ENCODE measurements around the gene HOXC5.

HOXC5 gene

DNA sequence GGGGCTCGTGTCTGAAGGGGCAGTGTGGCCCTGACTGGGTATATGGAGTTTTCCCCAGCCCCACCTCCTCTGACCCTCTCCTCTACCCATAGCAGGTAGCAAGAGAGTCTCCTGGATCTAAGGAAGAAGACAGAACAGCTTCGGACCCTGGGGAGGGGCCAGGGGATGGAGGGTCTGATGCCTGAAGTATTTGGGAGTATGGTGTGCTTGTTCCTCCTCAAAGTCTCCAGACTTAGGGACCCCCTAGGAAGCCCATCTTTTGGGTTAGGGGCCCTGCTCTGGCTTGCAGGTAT is 24.6 kb upstream of the HOXC5 start:
- no peak for DNase-seq

DNA sequence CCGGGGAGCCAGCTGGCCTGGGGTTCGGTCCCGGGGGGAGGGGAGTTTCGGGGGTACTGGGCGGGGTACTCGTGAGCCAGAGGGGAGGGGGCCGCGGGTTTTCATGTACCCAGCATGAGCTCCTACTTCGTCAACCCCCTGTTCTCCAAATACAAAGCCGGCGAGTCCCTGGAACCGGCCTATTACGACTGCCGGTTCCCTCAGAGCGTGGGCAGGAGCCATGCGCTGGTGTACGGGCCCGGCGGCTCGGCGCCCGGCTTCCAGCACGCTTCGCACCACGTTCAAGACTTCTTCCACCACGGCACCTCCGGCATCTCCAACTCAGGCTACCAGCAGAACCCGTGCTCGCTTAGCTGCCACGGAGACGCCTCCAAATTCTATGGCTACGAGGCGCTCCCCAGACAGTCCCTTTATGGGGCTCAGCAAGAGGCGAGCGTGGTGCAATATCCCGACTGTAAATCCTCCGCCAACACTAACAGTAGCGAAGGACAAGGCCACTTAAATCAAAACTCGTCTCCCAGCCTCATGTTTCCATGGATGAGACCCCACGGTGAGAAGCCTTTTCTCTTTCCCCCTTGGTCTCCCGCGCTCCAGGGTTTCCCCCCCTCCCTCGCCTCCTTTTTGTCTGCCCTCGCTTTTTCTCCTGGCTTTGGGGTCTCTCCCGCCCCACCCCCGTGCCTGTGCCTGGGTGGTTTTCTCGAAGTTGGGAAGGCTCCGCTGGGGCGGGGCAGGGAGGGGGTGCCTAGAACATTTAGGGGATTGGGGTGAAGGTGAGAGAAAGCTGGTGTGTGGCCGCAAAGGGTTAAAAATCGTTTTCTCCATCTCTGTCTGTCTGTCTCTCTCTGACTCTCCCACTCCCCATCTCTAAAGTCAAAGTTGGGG is 23.4 kb upstream of the HOXC5 start:
- no peak for DNase-seq

DNA sequence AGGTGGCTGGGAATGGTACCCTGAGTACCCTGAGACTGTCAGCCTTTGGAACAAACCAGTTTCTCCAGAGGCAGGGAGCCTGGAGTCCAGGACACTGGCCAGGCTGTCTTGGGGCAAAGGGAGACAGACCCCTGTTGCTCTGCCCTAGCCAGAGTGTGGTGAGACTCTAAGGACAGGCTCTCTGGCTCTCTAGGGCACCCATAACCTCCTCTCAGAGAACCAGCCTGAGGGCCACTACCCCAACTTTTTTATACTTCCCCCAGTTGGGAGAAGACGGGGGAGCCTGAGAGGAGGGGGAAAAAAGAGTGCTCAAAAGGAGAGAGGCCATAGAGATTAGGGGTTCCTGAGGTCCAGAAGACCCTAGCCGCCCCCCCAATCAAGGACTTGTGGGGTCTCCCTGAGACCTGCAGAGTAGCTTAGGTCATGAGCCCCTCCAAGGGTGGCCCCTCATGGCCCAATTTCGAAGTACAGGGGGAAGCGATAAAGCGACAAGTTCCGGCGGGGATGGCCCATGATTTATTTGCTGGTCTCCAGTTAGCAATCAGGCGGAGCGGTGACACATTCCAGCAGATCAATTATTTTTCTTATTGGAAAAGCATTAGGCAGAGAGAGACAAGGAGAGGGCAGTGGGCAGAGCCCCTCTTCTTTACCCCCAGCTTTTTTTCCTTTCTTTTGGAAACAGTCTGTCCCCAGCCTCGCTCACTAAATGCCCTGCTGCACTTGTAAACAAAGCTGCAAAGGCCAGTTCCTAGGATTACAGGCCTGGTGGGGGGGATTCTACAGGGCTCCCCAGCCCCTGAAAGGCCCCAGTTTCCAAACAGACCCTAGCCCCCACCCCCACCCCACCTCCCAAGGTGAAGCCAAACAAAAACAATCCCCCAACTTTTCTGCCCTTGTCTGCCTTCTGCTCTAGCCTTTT is 22.5 kb upstream of the HOXC5 start:
- no peak for DNase-seq

DNA sequence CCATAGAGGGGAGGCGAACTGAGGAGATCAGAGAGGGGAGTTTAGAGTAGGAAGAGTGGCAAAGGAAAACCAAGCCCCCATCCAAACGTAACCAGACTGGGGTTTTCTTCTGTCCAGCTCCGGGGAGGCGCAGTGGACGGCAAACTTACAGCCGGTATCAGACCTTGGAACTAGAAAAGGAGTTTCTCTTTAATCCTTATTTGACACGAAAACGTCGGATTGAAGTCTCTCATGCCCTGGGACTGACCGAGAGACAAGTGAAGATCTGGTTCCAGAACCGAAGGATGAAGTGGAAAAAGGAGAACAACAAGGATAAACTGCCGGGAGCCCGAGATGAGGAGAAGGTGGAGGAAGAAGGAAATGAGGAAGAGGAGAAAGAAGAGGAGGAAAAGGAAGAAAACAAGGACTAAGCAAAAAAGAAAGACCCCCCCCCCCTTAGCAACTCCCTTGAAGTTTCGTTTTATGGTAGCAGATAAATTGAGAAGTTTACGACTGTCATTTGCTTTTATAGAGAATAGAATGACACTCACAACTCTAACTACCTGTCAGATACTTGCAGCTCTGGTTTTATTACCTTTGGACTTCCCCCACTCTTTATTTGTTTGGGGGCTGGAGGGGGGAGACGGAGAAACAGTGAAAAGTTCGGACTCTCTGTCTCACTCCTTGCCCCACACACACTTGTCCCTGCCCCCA is 21.7 kb upstream of the HOXC5 start:
- DNase-seq = no peak

DNA sequence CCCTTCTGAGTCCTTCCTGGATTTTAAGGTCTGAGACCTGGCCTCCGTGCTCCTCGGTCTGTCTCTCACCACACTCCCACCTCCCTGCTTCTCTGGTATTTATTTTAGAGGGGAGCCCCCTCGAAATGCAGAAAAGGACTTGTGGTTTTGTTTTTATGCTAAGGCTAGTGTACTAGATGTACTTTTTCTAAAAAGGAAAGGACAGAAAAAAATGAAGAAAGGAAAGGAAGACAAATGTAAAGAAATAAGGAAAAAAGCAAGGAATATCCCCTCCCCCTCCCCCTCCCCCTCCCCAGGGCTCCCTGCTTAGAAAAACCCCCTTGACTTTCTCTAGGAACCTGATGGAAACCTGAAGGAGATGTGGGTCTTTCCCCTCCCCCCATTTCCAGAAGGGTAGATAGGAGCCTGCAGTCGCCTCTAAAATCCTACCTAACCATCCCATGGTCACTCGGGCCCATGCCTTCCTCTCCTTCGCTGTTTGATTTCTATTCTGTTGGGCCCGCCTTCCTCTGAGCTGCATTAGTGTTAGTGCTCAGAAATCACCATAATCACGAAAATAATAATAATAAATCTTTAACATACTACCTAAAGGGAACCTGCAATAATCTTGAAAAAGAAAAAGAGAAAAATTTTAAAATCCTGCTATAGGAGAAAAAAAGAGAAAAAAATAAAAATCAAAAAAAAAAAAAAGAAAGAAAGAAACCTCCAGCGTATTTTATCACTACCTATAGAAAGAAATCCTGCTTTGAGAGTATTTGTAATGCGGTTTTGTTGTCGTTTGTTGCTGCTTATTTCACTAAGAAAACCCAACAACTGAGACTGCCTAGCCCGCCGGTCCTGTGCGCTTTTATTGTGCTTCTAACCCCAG is 21.0 kb upstream of the HOXC5 start:
- DNase-seq = no peak

DNA sequence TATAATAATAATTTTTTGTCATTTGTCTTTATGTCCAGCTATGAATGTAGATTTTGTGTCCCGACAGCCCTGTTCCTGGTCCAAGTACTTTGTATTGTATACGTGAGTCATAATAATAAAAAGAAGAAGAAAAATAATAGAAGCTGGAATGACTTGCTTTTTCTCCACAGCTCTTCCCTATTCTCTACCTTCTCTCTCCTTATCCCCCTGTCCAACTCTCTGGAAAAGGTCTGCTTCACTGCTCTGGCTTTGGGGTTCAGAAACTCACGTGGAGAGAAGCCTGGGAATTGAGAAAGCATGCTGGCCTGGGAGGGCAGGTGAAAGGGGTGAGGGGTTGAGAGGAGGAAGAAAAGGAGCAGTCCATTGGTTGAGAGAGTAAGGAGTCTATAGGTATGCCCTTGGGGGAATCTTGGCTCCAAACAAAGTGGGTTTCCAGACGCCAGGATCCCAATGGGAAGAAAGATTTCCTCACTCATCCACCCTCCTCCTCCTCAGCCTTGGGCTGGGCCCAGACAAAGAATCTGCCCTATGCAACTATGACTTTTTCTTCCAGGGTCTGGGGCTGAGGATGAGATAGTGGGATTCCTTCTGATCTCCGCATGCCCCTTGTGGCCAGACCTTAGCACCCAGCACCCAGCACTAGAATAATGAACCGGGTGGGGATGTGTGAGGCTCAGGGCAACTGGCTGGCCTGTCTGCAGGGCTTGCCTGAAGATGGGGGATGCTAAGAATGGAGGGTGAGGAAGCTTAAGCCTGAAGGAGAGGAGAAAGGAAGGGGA is 20.0 kb upstream of the HOXC5 start:
- DNase-seq = no peak

DNA sequence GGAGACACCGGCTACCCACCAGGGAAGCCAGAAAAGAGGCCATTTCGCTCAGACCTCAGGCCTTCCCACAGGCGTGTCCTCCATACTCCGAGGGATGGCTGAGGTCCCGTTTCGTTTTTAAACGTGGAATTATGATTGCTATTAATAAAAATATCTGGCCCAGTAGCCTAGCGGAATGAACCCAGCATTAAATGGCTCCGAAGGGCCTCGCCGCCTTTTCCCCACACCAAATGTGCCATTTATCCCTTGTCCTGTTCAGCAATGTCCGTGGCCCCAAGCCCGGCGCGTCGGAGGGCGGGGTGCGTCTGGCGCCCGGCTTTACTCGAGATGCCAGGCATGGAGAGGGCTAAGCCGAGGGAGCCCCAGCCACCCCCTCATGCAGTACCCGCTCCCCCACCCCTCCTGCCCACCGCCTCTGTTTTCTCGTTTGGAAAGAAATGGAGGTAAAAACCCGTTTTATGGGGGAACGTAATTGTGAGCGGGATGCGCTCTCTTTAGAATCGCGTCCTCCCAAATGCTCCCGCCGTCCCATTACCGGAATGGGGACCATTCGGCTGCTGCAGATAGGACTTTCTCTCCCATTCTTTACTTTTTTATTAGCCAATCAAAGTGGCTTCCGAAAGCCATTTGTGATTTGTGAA is 18.4 kb upstream of the HOXC5 start:
- DNase-seq = no peak

DNA sequence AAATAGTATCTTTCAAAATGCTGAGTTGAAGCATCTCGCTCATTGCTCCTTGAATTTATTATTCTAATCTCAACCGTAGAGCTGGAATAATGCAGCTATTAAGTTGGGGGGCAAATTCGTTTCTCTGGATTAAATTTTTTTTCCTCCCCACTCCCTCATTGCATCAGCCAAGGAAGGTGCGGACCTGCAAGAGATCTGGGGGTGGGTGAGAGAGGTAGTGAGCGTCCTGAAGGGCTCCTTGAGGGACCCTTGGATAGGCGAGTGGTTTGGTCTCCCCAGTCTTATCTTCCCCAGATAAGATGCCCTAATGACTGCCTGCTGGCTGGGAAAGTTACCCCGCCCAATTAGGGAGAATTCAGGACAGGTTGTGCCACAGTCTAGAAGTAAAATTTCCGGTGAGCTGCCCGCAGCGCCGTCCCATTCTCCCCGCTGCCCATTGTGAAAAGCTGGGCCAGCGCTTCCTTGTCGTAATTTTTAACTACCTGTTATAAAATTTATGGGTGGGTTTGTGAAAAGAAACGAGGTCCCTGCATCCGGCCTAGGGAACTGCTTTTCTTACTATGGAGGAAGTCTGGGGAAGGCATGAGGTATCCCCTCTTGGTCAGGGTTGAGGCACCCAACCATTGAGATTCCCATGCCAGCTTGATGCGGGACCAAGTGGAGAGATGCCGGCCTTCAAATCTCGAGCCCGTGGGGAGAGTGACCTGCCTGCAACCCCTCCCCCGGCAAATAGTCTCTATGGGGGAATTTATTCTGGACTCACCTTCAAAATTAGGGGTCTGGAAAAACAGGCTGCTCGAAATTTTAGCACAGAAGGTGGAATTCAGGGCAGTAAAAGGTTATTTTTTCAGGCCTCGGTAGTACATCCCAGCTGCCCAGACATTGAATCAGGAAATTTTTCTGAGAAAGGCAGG is 17.6 kb upstream of the HOXC5 start:
- DNase-seq = no peak

DNA sequence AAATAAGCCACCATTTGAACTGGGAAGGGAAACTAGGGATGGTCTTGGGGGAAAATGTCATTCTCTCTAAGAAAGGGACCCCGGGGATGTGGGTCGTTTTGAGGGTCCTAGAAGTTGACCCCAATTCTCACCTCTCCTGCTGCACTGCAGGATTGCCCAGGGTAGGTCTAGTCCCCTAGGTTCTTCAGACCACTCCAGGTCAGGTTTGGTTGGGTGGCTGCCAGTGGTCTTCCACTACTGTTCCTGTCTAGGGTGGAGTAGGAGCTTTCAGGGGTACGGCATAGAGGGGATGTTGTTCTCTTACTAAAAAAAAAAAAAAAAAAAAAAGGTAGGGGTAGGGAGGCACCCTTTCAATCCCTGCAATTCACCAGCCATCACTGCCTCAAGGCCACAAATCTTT is 16.8 kb upstream of the HOXC5 start:
- DNase-seq = no peak

DNA sequence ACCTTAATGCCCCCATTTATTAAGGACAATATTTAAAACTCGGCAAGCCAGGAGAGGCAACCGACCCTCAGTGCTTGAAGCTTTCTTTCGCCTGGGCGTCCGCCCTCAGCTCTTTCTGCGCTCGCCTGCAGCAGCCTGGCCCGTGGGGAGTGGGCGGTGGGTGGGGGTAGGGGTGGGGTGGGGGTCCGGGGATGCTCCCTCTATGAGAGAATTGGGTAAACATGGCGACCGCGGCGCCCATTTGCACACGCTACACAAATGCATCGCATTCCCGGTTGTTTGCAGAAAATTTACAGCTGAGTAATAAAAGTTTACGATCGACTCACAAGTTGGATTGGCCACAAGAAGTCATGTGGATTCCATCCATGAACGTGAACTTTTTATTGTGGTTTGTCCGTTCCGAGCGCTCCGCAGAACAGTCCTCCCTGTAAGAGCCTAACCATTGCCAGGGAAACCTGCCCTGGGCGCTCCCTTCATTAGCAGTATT is 16.3 kb upstream of the HOXC5 start:
- no peak for DNase-seq

DNA sequence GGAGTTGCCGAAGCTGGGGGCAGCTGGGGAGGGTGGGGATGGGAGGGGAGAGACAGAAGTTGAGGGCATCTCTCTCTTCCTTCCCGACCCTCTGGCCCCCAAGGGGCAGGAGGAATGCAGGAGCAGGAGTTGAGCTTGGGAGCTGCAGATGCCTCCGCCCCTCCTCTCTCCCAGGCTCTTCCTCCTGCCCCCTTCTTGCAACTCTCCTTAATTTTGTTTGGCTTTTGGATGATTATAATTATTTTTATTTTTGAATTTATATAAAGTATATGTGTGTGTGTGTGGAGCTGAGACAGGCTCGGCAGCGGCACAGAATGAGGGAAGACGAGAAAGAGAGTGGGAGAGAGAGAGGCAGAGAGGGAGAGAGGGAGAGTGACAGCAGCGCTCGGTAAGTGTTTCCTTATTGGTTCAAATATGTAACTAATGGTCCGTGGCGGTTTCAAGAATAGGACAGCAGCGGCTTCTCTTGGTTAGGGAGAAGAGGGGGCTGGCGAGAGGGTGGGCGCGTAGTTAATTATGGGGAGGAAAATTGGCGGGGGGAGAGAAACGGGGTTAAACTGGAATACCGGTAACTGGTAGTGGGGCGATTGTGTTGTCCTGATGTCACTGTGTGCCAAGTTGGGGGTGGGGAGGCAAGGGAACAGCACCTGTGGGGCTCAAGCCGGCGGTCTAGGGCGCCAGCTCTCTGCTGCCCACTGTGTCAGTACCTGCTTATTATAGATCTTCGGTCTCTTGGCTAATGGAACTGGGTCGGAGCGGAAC is 15.6 kb upstream of the HOXC5 start:
- DNase-seq = no peak

DNA sequence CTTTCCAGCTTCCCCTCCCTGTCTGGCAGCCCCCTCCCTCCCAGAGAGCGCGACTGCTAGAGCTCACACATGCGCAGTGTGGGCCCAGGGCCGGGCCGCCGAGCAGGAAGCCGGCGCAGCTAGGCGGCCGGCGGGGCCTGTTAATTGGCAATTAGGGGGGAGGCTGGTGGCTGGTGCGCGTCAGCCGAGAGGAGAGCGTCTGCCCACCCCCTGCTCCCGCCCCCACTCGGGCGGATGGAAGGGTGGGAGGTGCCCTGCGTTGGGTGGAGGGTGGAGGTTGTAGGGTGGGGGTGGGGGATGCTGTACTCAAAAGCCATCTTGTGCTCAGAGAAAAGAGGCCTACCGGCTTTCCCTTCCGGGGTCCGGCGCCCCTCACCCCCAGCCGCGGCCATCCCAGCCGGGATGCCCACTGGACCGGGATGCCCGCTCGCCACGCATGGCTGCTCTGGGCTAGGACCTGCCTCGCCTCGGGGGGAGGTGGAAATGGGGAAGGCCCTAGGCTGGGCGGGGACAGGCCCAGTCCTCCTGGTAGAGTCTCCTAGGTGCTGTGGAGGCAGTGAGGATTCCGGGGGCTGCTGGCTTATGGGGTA is 14.9 kb upstream of the HOXC5 start:
- no peak for DNase-seq

DNA sequence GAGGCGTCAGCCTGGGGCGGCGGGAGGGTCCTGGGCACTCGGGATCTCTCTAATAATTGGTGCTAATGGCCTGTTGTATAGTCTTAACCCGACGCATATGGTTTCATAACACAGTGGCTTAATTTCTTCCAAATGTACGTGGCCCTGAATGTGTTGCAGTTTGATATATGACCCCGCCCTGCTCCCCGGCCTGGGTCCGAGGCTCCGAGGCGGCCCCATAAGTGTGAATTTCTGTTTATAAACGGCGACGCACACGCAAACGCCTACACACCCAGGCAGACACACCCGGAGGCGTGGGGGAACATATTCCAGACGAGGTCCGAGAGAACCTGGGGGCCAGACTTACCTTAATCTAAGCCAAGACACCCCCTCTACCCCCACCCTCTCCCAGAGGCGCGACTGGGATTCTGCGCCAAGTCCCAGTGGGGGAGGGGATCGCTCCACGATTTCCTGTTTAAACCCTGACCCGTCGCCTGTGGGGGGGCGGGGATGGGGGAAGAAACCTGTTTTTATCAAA is 14.3 kb upstream of the HOXC5 start:
- no peak for DNase-seq

DNA sequence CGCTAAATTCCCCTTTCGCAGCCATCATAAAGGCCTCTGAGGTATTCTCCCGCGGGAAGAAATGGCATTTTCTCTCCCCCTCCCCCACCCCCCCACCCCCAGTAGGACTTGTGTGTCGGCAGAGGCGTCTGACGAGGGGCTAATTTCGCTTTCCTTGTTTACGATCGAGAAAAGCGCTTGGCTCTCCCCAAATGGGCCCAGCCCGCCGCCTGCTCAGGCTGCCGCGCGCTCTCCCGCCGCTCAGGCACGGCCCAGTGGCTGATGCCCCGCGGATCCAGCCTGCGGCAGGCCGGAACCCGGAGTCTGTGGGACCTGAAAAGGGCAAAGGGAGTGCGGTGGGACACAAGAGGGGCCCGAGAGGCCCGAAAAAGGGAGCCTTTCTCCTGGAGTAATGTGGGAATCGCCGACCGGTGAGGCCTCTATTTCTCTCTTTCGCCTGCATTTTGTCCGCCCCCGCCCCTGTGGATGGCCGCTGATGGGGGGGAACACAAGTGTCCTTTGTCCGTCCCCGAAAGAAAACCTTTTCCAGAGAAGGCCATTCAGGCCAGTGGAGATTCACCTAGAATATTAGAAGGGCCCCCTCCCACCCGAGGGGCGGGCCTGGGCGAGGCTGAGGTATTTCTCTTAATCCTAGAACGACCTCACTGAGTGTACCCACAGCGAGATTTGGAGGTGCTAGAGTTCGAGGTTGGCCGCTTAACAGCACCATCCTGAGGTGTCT is 13.6 kb upstream of the HOXC5 start:
- no peak for DNase-seq

DNA sequence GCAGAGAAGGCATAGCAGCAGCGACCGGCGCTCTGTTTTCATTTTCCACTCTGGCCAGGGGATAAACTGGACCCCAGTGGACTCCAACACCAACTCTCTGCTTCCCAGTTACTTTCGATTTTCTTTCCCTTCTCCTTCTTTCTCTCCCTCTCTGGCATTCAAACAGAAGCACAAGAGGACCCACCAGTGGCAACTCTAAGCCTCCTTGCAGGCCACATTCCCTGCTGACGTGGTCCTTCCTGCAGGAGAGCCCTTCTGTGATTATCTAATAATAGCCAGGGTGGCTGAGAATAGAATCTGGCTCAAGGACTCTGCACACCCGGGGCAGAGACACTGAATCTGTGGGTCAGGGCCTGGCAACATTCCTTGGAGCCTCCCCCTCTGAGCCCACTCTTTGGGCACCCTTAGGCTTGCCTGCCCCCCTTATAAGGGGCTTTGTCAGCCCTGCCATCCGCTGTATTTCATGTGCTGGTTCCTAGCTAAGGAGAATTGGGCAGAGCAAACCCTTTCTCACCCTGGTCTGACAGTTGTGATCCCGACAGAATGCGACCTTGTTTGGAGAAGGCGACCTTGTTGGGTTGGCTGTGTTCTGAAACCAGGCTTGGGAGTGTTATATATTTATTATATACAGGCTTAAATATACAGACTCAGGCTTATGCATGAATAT is 12.8 kb upstream of the HOXC5 start:
- no peak for DNase-seq

DNA sequence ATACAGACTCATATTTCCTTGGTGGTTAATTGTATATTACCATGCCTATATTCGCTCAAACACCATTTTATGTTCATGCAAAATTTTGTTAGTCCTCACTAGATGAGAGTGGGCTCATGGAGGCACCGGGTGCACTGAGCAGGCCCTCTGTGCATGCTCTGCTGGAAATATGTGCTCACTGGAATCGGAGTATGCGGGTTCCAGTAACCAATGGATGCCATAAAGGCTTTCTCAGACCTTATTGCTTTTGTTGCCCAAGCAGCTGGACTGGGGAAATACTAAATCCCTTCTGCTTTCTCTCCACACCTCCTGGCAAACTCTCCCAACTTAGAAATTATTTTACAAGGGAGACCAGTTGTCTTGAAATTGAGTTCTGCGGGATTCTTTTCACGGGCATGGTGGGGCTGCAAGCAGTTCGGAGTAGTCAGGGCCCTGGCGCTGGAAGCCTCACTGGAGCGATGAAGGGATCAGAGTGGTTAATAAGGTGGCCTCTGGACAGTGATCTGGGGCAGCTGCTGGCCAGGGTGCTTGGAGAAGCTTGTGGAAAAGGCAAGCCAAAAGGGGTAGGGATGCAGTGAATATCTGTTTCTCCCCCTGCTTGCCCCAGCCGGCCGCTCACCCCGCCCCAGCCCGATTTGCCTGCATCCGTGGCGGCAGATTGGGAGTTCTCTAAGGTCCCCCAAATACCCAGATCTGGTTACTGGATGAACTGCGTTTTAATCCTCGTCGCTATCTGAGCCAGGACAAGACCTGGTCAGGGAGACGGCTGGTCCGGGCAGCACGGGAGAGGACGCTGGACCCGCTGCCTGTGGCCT is 12.1 kb upstream of the HOXC5 start:
- no peak for DNase-seq

Measured in amniotic stem cell (primary cell).